Loucy (cell line): Measurements from ENCODE around the gene TRABD2B.

Source experiments
- H2AFZ ChIP-seq: fragments of 200-600 bp; sonication (generic); 2 replicates; pipeline ENCODE4 v1.6.0; 2016; ENCODE audit warnings: antibody characterized with exemption, mild to moderate bottlenecking, low read length, moderate library complexity
- H3F3A ChIP-seq: fragments of 200-600 bp; 2 replicates; pipeline ENCODE4 v1.6.0; 2016; ENCODE audit warnings: antibody characterized with exemption, low read depth, mild to moderate bottlenecking
- H3K27me3 ChIP-seq: fragments of 200-600 bp; sonication (generic); 2 replicates; pipeline ENCODE4 v1.6.1; 2014; ENCODE audit warnings: low read length, mild to moderate bottlenecking; ENCODE audit not compliant: insufficient read depth, poor library complexity, severe bottlenecking
- H3K36me3 ChIP-seq: fragments of 200-600 bp; sonication (generic); 2 replicates; pipeline ENCODE4 v1.6.1; 2016; ENCODE audit warnings: low read length; ENCODE audit not compliant: insufficient read depth
- H3K4me1 ChIP-seq: fragments of 200-600 bp; sonication (generic); 2 replicates; pipeline ENCODE4 v1.5.1; 2014; ENCODE audit warnings: low read length, mild to moderate bottlenecking; ENCODE audit not compliant: insufficient read depth, poor library complexity, severe bottlenecking
- H3K4me2 ChIP-seq: fragments of 200-600 bp; sonication (generic); 2 replicates; pipeline ENCODE4 v1.6.0; 2014; ENCODE audit warnings: antibody characterized with exemption, low read length, low read depth, mild to moderate bottlenecking; ENCODE audit not compliant: poor library complexity, severe bottlenecking
- H3K4me3 ChIP-seq: fragments of 200-600 bp; sonication (generic); 2 replicates; pipeline ENCODE4 v1.5.1; 2014; ENCODE audit warnings: low read length, mild to moderate bottlenecking, mixed read lengths; ENCODE audit not compliant: poor library complexity, severe bottlenecking
- H3K79me2 ChIP-seq: fragments of 200-600 bp; sonication (generic); 2 replicates; pipeline ENCODE4 v1.6.1; 2014; ENCODE audit warnings: low read length; ENCODE audit not compliant: insufficient read depth
- H3K9ac ChIP-seq: fragments of 200-600 bp; sonication (generic); 2 replicates; pipeline ENCODE4 v1.6.0; 2014; ENCODE audit warnings: mild to moderate bottlenecking, low read depth, low read length, moderate library complexity; ENCODE audit not compliant: poor library complexity, severe bottlenecking
- H3K9me2 ChIP-seq: fragments of 200-600 bp; sonication (generic); replicated peaks from 2 replicates; pipeline ENCODE4 v1.6.1; 2016; ENCODE audit warnings: low read depth, low read length, mixed read lengths
- H3K9me3 ChIP-seq: fragments of 200-600 bp; sonication (generic); 2 replicates; pipeline ENCODE4 v1.6.1; 2014; ENCODE audit warnings: mild to moderate bottlenecking, antibody characterized with exemption, low read length, low read depth; ENCODE audit not compliant: insufficient read depth
- H4K20me1 ChIP-seq: fragments of 200-600 bp; sonication (generic); 2 replicates; pipeline ENCODE4 v1.6.0; 2014; ENCODE audit warnings: antibody characterized with exemption, low read length, mild to moderate bottlenecking; ENCODE audit not compliant: insufficient read depth, poor library complexity, severe bottlenecking
- CTCF ChIP-seq: fragments of 200-600 bp; sonication (generic); conservative IDR thresholded peaks from 2 replicates; pipeline ENCODE4 v1.5.1; 2014; ENCODE audit warnings: mild to moderate bottlenecking, antibody characterized with exemption, low read length
- EZH2phosphoT487 ChIP-seq: fragments of 200-600 bp; IDR thresholded peaks from 2 replicates; pipeline ENCODE4 v1.6.1; 2018; ENCODE audit warnings: antibody characterized with exemption, mild to moderate bottlenecking, moderate library complexity, borderline replicate concordance

The TRABD2B gene

GRCh38 chr1:47724432-47724999 lies 272.7 kb downstream of the TRABD2B start:
- Histone ChIP-seq H3K4me1 (peaks cover 17% of the 10 kb centered on the region), H3K36me3 (no peaks in the 10 kb centered on the region), H3K9me2 (no peaks in the 10 kb centered on the region), H4K20me1 (no peaks in the 10 kb centered on the region), H3F3A (no peaks in the 10 kb centered on the region), H3K9ac (no peak overlapping the region), H3K4me2 (no peak overlapping the region), H3K9me3 (no peaks in the 10 kb centered on the region), H3K79me2 (no peaks in the 10 kb centered on the region), H2AFZ (no peak overlapping the region), H3K4me3 (no peak overlapping the region), H3K27me3 (no peaks in the 10 kb centered on the region)
- TF ChIP-seq EZH2phosphoT487 (no peak), CTCF (no peak)

GRCh38 chr1:47722909-47723580 lies 274.1 kb downstream of the TRABD2B start:
- no peak overlapping the region for H3K4me3 ChIP-seq
- H3F3A ChIP-seq = no peaks in the 10 kb centered on the region
- no peaks in the 10 kb centered on the region for H3K79me2 ChIP-seq
- H3K27me3 ChIP-seq = no peaks in the 10 kb centered on the region
- TF ChIP-seq EZH2phosphoT487 (no peak), CTCF (no peak)
- no peaks in the 10 kb centered on the region for H4K20me1 ChIP-seq
- no peaks in the 10 kb centered on the region for H3K9me2 ChIP-seq
- no peaks in the 10 kb centered on the region for H3K9me3 ChIP-seq
- no peaks in the 10 kb centered on the region for H3K36me3 ChIP-seq
- no peak overlapping the region for H3K9ac ChIP-seq
- no peak overlapping the region for H3K4me2 ChIP-seq
- H3K4me1 ChIP-seq = peaks cover 17% of the 10 kb centered on the region
- no peak overlapping the region for H2AFZ ChIP-seq

GRCh38 chr1:47722101-47722500 lies 275.1 kb downstream of the TRABD2B start:
- Histone ChIP-seq H3F3A (no peaks in the 10 kb centered on the region), H3K4me3 (no peak overlapping the region), H3K36me3 (no peaks in the 10 kb centered on the region), H2AFZ (no peak overlapping the region), H3K27me3 (no peaks in the 10 kb centered on the region), H3K9me2 (no peaks in the 10 kb centered on the region), H4K20me1 (no peaks in the 10 kb centered on the region), H3K79me2 (no peaks in the 10 kb centered on the region), H3K9ac (no peak overlapping the region), H3K9me3 (no peaks in the 10 kb centered on the region), H3K4me1 (peaks cover 8% of the 10 kb centered on the region), H3K4me2 (no peak overlapping the region)
- no peak for TF ChIP-seq CTCF
- TF ChIP-seq EZH2phosphoT487 = no peak
